CD4-positive, alpha-beta T cell treated with Interleukin-4 for 1 hour (primary cell): ENCODE results near the gene FKBP7.
"Not testable (repeated sequence)": the region's sequence is repeated elsewhere in the genome, so short reads cannot be mapped to it uniquely, and the experiment has no call there.

Experiments used
- DNase-seq, 2 donors: peaks; one replicate each; pipeline ENCODE4 v3.0.0-alpha.2; 2020 to 2022

FKBP7 gene, protein sequence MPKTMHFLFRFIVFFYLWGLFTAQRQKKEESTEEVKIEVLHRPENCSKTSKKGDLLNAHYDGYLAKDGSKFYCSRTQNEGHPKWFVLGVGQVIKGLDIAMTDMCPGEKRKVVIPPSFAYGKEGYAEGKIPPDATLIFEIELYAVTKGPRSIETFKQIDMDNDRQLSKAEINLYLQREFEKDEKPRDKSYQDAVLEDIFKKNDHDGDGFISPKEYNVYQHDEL

DNA sequence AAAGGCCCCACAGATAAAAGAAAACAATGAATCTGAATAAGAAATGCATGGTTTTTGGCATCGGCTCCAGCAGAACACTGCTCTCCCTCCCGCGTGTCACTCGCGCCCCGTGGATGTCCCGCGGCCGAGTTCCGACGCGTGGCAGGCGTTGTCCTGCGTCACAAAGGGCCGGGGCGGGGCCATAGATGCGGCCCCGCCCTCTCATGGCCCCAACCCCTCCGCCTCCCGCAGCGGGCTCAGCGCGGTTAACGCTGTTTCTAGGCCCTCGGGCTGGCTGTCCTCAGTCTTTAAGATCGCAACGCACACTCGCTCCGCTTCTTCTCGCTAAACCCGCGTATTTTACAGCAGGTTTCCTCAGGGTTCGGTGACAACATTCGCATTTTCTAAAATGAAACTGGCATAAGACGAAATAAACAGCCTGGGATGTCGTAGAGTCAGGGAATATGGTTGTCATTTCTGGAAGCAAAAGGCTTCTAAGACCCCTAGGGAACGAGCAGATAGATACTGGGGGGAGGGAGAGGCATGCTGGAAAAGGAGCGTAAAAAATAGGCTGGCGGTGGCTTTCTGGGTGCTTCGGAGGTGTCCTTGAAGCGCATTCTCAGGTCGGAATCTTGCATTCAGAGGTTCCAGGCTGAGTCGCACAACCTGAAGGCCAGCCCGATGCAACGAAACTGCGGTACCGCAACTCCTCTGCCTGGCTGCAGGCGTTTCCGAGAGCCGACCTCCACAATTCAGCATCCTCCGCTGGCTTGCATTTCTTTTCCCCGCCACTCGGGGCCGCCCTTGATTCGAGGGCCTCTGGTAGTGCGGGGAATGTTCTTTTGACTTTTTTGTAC lies at the start of gene FKBP7:
TSS of gene FKBP7 (minus strand) at position 162 of the 836 bp plus-strand sequence. CDS start at position 61, 101 bp downstream.
- DNase-seq: peak; percentile 87 to 88

DNA sequence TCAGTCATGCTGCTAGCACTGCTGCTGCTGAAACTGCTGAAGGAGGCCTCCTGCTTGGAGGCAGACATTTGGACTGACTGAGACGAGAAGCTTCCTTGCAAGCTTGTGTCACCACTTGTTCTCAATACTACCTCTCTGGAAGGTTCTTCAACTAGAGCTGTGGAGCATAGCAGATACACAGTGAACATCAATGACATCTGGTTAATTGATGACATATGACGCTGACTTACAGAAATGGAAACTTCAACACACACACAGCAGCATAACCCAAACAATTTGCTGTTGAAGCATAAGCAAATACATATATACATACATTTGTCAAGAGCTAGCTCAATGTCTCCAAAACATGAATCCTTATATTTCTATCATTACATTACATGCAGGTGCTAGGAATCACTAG lies 49.2 kb upstream of the FKBP7 start:
- DNase-seq: no peak

DNA sequence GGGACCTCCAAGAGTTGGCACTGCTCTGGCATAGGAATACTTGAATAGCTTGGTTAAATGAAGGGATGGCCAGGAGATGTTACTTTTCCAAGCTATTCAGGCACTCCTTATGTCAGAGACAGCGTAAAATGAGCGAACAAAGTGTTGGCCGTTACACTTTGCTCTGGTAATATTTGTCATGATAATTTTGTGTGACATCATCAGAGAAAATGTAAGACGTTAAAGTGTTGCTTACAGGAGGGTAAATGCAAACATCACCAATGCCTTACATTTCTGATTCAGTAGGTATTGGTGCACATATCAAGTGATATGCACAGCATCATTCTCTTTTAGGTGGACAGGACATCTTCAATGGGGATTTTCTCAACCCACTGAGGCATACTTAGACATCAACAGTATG lies 47.9 kb upstream of the FKBP7 start:
- DNase-seq: no peak

DNA sequence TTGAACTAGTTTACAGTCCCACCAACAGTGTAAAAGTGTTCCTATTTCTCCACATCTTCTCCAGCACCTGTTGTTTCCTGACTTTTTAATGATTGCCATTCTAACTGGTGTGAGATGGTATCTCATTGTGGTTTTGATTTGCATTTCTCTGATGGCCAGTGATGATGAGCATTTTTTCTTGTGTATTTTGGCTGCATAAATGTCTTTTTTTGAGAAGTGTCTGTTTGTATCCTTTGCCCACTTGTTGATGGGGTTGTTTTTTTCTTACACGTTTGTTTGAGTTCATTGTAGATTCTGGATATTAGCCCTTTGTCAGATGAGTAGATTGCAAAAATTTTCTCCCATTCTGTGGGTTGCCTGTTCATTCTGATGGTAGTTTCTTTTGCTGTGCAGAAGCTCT lies 47.1 kb upstream of the FKBP7 start:
- DNase-seq: not testable (repeated sequence)

DNA sequence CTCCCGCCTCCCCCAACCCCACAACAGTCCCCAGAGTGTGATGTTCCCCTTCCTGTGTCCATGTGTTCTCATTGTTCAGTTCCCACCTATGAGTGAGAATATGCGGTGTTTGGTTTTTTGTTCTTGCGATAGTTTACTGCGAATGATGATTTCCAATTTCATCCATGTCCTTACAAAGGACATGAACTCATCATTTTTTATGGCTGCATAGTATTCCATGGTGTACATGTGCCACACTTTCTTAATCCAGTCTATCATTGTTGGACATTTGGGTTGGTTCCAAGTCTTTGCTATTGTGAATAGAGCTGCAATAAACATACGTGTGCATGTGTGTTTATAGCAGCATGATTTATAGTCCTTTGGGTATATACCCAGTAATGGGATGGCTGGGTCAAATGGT lies 46.6 kb upstream of the FKBP7 start:
- DNase-seq: not testable (repeated sequence)

DNA sequence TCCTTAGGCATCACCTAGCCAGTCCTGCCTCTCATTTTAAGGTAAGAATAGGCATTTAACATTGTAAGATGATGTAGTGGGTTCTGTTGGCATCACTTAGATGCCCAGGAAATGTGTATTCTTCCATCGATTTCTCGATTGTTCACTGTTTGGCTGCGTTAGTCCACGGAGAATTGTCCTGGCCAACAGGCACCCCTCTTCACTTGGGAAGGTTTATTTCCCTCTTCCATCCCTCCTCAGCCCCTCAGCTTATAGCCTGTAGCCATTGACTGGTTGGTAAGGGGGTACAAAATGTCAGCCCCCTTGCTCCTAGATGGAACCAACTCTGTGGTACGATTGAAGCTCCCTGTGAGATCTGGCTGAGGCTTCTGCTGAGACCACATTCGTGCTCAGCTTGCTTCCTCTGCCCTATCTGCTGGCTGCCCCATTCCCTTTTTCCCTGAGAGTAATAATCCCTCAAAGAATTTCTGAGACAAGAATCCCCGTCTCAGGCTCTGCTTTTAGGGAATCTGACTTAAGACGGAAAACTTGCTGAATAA lies 45.3 kb upstream of the FKBP7 start:
- DNase-seq: no peak

DNA sequence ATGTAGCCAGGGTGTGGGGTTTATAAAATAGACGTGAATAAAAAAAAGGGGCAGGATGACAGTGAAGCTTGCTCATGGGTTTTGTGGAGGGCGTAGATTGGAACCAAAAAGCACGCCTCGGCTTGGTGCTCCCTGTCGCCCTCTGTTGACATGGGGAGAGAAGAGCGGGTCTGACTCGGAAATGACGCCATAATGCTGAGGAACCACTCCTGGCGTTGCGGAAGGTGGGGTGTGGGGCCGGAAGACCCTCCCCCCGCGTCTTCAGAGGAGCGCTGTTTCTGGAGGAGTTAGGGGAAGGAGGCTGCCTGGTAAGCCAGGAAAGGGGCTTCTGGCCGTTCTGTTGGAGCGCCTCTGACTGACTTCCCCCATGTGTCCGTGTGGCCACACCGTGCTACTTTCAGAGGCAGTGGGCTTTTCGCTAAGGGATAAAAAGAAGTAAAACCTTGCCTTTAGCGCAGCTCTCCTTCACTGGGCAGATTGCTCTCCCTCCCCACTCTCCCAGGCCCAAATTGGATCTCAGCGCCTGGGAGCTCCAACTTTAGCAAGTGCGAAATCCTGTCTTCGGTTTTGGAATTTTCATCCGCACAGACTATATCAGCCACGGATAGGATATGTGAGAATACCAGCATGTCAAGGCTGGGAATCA lies 44.7 kb upstream of the FKBP7 start:
- peak; percentile 88 for DNase-seq

DNA sequence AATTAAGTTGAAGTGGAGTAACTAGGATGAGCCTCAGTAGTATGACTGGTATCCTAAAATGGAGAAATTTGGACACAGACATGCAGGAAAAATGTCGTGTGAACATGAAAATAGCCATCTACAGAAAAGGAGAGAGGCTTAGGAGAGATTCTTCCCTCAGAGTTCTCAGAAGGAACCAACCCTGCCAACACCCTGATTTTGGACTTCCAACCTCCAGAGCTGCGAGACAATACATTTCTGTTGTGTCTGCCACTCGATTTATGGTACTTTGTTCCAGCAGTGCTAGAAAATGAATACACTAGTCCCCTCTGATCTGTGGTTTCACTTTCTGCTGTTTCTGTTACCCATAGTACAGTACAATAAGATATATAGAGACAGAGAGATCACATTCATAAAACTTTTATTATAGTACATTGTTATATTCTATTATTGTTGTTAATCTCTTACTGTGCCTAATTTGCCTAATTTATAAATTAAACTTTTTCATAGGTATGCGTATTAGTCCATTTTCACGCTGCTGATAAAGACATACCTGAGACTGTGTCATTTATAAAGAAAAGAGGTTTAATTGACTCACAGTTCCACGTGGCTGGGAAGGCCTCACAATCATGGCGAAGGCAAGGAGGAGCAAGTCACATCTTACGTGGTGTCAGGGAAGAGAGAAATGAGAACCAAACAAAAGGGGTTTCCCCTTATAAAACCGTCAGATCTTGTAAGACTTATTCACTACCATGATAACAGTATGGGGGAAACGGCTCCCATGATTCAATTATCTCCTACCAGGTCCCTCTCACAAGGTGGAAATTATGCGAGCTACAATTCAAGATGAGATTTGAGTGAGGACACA lies 43.1 kb upstream of the FKBP7 start:
- DNase-seq: no peak

DNA sequence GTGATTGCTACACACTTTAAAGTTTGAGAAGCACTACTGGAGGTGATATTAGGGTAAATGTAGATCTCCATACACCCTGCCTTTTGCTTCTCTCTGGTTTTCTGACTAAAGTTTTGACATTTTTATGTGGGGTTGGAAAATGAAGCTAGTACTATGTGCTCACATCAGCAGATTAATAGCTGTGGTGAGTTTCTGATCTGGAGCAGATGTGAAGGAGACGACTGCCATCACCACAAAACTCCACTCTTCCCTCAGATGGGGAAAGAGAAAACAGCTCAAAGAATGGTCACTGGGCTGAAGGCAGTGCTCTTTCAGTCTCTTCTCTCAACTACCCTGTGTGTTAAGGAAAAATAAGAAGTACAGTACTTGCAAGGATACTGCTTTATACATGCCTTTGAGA lies 39.1 kb upstream of the FKBP7 start:
- DNase-seq: no peak

DNA sequence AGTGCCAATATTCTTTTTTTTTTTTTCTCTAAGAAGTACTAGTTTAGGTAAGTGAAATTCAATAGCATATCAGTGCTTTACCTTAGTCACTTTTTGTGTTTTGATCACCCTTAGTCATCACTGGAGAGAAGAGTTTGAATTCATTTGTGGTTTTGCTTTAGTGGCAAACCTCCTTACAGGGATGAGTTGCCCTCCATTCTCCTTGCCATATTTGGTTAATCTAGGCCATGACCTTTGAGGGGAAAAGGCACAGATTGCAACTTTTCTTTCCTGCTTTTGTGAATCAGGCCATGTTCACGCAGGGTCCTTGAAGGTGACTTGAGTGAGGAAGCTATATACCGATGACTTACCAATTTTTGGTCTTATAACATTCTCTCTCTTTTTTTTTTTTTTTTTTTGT lies 36.3 kb upstream of the FKBP7 start:
- peak in 1 of 2 donors; percentile 23 for DNase-seq

DNA sequence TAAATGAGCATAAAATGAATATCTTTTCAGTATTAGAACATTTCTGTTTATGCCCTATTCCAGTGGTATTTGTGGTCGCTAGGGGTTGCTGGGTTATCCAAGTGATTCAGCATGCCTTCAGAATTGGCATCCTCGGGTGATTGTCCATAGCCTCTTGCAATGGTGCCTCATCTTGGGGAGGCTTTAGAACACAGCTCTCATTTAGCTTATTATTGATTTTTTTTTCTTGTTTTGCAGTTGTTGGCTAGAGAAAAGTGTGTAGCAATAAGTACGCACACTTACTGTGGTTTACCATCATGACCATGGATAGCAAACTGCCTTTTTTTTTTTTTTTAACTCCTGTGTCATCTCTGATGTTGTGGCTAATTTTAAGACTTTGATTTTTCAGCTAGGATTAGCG lies 35.5 kb upstream of the FKBP7 start:
- no peak for DNase-seq

DNA sequence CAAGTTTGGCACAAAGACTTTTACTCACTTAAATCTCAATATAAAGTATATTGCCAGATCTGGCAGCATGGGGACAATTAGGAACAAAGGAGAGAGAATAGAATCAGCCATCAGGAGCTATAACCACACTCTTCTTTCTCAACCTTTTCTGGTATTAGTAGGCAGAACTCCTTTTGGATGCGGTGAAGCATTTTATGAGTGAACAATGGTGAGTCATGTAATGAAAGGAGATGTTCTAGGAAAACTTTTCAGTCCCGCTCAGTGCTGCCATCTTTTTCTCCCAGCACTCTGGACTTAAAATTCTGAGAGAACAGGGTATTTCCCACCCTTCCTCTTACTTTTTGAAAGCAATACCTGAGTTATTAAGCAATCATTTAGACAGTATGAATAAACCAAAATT lies 34.1 kb upstream of the FKBP7 start:
- DNase-seq: no peak

DNA sequence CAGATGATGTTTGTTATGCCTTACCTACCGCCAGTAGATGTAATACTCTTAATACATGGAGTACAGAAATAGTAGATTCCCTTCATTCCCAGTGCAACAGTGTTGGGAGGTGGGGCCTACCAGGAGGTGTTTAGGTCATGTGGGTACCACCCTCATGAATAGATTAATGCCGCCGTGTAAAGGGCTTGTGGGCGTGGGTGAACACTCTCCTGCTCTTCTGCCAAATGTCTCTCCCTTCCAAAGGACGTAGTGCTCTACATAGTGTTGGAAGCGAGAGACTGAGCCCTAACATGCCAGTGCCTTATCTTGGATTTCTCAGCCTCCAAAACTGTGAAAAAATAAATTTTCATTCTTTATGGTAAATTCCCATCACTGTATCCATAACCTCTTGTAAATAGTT lies 32.0 kb upstream of the FKBP7 start:
- DNase-seq: no peak

DNA sequence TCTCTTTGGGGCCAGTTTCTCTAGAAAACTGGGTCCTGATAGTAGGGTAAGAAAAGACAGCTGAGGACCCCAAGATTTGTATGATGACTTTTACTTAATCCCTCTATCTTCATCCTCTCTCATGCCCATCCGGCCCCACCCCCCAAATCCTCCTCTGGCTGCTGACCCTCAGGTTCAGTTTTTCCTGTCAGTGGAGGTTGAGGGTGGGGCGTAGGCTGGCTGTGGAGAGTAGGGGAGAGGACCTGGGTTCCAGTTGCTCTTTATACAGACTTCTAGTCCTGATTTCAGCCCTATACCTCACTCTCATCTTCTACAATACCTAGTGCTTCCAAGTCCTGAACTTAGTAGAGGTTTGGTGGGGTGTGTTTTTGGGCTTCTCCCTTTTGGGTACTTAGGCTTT lies 30.2 kb upstream of the FKBP7 start:
- no peak for DNase-seq

DNA sequence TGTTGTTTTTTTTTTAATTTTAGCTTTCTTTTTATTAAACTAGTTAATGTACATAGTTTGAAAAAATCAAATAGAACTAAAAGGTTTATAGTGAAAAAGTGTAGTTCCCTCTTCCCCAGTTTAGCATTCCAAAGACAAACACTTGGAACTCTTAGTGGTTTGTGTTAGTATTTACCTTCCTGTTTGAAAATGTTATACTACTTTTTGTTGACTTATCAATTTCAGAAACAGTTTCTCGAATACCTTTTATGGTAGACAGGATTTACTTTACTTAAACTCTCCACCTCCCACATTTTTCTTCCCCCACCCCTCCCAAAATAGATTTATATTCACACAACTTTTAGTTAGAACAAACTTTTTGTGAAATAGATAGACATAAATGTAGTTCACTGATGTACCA lies 28.5 kb upstream of the FKBP7 start:
- DNase-seq: no peak

DNA sequence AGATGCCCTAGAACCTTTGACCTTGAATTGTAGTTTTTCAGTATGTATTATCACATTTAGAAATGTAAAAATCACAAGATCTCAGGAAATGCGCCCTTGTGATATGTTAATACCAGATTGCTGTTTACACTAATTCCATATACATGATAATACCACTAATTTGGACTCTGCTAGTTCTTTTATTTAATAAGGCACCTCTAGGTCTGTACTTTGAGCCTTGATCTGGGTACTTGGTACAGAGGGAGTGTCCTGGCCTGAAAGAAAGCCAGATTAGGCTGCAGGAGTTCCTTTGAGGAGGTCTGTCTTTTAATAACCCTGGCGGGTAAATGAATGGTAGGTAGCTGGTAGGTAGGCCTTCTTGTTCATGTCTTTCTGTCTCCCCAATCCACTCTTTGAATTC lies 28.1 kb upstream of the FKBP7 start:
- no peak for DNase-seq

DNA sequence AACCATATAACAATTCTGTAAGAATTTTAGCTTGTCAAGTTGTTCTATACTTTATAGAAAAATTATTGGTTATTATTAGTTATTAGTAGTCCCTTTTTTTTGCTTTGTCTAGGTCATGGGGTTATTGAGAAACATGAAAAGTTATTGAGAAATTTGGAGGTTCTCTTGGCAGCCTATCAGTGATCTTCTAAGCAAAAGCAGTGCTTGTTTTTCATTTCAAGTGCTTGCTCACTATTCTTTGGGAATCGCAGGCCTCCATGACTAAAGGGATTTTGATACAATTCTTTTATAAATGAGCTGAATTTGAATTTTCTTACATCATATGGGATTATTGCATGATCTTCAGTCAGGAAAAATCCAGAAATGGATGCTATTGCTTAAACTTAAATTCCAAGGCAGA lies 27.7 kb upstream of the FKBP7 start:
- no peak for DNase-seq

DNA sequence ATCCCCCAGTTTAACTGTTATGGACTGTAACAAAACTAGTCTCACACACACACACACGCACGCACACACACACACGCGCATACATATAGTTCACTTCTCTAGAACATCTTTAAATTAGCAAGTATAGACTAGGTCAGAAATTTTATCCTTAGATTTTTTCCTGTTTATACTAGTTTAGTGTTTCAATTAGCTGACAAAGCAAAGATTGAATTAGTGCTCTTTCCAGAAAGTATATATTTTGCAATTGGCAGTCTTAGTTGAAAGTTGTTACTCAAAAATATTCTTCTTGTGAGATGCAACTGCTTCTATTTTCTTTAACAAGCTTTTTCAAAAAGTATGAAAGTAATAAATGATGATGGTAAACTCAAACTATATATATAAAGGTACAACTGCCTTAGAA lies 24.4 kb upstream of the FKBP7 start:
- no peak for DNase-seq

DNA sequence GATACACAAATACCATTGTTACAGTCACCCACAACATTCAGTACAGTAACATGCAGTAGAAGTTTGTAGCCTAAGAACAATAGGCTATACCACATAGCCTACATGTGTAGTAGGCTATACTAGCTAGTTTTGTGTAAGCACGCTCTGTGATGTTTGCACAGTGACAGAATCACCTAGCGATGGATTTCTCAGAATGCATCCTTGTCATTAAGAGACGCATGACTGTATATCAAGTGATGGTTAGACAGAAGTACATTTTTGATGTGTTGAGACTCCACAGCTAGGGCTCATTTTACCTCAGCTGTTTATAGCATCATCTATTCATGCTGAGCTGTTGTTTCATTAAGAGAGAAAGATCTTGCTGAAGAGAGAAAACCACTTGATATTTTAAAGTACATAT lies 21.2 kb upstream of the FKBP7 start:
- no peak for DNase-seq

DNA sequence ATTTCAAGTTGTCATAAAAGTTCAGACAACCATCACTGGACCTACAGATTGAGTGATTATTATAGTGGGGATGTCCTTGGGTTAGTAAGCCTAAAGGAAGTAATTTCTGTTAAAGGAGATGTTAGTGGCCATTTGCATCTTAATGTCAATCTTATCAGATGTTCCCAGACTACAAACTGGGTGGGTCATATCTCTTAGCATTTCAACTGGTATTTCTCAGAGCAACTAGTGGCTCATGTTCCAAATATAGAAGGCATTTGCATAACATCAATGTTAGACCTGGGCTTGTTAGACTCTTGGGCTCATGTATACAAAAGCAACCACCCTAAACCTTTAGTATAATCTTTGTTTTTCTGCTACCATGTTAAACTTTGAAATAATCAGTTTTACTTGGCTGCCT lies 19.7 kb upstream of the FKBP7 start:
- DNase-seq: no peak

DNA sequence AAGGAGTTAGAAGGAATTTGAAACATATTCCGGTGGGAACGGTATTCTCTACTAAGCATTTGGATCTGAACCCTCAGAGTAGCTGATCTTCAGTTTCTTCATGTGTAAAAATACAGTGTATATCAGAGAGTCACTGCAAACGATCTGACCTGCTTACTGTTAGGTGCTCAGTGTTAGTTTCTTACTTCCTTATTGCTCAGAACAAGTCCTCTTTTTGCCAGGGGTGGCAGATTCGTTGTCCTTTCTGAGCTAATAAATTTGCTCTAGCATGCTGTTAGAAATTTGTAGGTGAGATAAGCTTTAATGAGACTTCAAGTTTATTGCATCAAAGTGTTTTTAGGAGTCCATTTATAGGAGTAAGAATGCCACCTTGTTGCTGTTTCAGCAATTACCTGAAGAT lies 17.6 kb upstream of the FKBP7 start:
- no peak for DNase-seq

DNA sequence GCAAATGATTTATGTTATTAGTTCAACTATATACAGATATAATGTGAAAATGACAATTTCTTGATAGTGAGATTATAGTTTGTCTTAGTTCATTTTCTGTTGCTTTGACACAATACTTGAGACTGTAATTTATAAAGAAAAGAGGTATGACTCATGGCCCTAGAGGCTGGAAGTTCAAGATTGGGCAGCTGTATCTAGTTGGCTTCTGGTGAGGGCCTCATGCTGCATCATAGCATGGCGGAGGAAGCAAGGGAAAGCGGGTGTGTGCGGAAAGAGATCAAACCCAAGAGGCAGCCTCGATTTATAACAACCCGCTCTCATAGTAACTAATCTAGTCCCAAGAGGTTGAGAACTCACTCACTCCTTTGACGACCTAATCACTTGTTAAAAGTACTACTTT lies 13.2 kb upstream of the FKBP7 start:
- DNase-seq: no peak

DNA sequence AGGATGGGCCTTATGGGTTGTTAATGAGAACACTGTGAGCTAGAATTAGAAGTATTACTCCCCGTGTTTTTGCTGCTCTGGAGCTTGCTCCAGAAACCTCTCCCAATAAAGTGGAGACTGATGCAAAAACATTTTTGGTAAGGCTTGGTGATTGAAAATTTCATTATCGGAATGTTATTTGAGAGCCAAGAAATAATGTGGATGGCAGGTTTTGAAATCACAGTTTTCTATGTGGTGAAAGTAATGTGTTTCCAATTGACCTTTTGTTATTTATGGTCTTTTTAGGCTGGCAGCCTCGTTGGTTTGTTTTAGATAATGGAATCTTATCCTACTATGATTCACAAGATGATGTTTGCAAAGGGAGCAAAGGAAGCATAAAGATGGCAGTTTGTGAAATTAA lies 7.0 kb upstream of the FKBP7 start:
- DNase-seq: no peak
